Ovary (tissue), 3 donors: ENCODE results near the gene CHCHD2.

ENCODE experiments used
- EP300 ChIP-seq: sonication (generic); formaldehyde crosslinking; IDR thresholded peaks from one replicate; pipeline ENCODE4 v1.6.1; 2017; ENCODE audit warnings: antibody characterized with exemption
- POLR2A ChIP-seq: fragments of 450-650 bp; IDR thresholded peaks from one replicate; pipeline ENCODE4 v1.6.1; 2017; ENCODE audit warnings: antibody characterized with exemption, mild to moderate bottlenecking, moderate library complexity
- TF ChIP-seq, protein P1 (sequence below), 3 donors: fragments of 450-650 bp in 2 of 3; fragments of 200-600 bp in 1 of 3; IDR thresholded peaks; one replicate each; pipeline versions ENCODE4 v1.5.1 to v1.8.0; 2016 to 2022; ENCODE audit warnings: antibody characterized with exemption in 3 of 3, mild to moderate bottlenecking in 1 of 3
- donor health status: DM: no; HTN: no; CAD: no.

DNA sequence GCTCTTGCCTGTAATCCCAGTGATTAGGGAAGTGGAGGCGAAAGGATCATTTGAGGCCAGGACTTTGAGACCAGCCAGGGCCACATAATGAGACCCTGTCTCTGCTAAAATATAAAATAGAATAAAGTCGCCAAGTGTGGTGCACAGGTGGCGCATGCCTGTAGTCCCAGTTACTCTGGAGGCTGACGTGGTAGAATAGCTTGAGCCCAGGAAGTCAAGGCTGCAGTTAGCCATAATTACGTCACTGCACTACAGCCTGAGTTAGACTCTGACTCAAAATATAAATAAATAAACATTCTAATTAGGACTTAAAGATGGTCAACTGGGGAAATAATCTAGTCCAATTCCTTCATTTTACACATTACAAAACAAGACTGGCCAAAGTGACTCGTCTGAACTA, 768 bp downstream of the CHCHD2 start:
- TF ChIP-seq POLR2A (no peak), EP300 (no peak)
- TF ChIP-seq, protein P1, sequence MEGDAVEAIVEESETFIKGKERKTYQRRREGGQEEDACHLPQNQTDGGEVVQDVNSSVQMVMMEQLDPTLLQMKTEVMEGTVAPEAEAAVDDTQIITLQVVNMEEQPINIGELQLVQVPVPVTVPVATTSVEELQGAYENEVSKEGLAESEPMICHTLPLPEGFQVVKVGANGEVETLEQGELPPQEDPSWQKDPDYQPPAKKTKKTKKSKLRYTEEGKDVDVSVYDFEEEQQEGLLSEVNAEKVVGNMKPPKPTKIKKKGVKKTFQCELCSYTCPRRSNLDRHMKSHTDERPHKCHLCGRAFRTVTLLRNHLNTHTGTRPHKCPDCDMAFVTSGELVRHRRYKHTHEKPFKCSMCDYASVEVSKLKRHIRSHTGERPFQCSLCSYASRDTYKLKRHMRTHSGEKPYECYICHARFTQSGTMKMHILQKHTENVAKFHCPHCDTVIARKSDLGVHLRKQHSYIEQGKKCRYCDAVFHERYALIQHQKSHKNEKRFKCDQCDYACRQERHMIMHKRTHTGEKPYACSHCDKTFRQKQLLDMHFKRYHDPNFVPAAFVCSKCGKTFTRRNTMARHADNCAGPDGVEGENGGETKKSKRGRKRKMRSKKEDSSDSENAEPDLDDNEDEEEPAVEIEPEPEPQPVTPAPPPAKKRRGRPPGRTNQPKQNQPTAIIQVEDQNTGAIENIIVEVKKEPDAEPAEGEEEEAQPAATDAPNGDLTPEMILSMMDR (IDR thresholded peaks at IDR 0.05) = no peak
